ENCODE measurements around the gene TRPV5.

- TF ChIP-seq, protein P1, sequence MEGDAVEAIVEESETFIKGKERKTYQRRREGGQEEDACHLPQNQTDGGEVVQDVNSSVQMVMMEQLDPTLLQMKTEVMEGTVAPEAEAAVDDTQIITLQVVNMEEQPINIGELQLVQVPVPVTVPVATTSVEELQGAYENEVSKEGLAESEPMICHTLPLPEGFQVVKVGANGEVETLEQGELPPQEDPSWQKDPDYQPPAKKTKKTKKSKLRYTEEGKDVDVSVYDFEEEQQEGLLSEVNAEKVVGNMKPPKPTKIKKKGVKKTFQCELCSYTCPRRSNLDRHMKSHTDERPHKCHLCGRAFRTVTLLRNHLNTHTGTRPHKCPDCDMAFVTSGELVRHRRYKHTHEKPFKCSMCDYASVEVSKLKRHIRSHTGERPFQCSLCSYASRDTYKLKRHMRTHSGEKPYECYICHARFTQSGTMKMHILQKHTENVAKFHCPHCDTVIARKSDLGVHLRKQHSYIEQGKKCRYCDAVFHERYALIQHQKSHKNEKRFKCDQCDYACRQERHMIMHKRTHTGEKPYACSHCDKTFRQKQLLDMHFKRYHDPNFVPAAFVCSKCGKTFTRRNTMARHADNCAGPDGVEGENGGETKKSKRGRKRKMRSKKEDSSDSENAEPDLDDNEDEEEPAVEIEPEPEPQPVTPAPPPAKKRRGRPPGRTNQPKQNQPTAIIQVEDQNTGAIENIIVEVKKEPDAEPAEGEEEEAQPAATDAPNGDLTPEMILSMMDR (conservative IDR thresholded peaks at IDR 0.05 in 1 of 2, IDR thresholded peaks at IDR 0.05 in 1 of 2; ENCODE audit: low read depth in 1 of 2, low read length in 2 of 2): no peak
- no peak for TF ChIP-seq EZH2 (IDR thresholded peaks at IDR 0.05; ENCODE audit: low read length, missing control alignments)
Measured at GRCh38 chr7:142915315-142915714, 18.2 kb downstream of the TRPV5 start.

Data from fibroblast of lung (primary cell).